Measurements from ENCODE around the gene SLC12A5.

- TF ChIP-seq, protein P1, sequence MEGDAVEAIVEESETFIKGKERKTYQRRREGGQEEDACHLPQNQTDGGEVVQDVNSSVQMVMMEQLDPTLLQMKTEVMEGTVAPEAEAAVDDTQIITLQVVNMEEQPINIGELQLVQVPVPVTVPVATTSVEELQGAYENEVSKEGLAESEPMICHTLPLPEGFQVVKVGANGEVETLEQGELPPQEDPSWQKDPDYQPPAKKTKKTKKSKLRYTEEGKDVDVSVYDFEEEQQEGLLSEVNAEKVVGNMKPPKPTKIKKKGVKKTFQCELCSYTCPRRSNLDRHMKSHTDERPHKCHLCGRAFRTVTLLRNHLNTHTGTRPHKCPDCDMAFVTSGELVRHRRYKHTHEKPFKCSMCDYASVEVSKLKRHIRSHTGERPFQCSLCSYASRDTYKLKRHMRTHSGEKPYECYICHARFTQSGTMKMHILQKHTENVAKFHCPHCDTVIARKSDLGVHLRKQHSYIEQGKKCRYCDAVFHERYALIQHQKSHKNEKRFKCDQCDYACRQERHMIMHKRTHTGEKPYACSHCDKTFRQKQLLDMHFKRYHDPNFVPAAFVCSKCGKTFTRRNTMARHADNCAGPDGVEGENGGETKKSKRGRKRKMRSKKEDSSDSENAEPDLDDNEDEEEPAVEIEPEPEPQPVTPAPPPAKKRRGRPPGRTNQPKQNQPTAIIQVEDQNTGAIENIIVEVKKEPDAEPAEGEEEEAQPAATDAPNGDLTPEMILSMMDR (IDR thresholded peaks at IDR 0.05): peak; percentile 31
- TF ChIP-seq EZH2 (IDR thresholded peaks at IDR 0.05) (peak; percentile 24), EZH2phosphoT487 (IDR thresholded peaks at IDR 0.05) (no peak)
These were observed 70.7 kb downstream of the SLC12A5 start for GRCh38 chr20:46099491-46100287.

All from neural progenitor cell (in vitro differentiated cells).